ENCODE measurements around the gene PID1.

- TF ChIP-seq, protein P1, sequence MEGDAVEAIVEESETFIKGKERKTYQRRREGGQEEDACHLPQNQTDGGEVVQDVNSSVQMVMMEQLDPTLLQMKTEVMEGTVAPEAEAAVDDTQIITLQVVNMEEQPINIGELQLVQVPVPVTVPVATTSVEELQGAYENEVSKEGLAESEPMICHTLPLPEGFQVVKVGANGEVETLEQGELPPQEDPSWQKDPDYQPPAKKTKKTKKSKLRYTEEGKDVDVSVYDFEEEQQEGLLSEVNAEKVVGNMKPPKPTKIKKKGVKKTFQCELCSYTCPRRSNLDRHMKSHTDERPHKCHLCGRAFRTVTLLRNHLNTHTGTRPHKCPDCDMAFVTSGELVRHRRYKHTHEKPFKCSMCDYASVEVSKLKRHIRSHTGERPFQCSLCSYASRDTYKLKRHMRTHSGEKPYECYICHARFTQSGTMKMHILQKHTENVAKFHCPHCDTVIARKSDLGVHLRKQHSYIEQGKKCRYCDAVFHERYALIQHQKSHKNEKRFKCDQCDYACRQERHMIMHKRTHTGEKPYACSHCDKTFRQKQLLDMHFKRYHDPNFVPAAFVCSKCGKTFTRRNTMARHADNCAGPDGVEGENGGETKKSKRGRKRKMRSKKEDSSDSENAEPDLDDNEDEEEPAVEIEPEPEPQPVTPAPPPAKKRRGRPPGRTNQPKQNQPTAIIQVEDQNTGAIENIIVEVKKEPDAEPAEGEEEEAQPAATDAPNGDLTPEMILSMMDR (IDR thresholded peaks at IDR 0.05) = no peak
- TF ChIP-seq POLR2A (IDR thresholded peaks at IDR 0.05) = no peak
These were observed 16.7 kb upstream of the PID1 start for GRCh38 chr2:229287823-229288222.

All from lower leg skin (tissue), 3 donors.